HG02938 (cell line): ENCODE data around the gene TNF.

Source experiments
- ATAC-seq: cut with Tn5 transposase; IDR thresholded peaks from one replicate; pipeline ENCODE4 v1.9.1; 2021; ENCODE audit warnings: mild to moderate bottlenecking, moderate library complexity; ENCODE audit not compliant: unreplicated experiment

The TNF gene

GRCh38 chr6:31575335-31575901 is at the start of gene TNF:
TSS of gene TNF (plus strand) at chr6:31575565. CDS start at chr6:31575742, 177 bp downstream.
- no peak for ATAC-seq

- no peak for ATAC-seq
Observed at GRCh38 chr6:31525932-31526591, 49.3 kb upstream of the TNF start.

DNA sequence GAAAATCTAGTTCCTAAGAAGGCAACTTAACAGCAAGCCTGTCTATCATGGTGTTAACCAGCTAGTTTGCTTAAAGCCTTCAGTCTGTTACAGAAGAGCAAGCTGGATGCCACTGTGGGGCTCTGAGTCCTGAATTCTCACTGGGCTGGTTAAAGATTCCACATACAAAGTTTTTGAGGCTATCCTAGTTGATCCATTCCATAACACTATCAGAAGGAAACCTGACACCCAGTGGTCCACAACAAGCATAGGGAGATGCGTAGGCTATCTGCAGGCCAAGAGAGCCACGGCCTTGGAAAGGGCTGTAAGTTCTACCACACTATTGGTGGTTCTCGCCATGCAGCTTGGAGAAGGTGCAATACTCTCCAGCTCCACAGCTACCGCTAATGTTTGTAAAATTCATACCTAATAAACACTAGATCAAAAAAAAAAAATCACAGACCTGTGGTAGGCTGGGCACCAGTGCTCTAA is 47.0 kb upstream of the TNF start:
- no peak for ATAC-seq

GRCh38 chr6:31528821-31529328 is 46.5 kb upstream of the TNF start, which contains the start of gene MCCD1:
TSS of gene MCCD1 (plus strand) at chr6:31528962. CDS start at chr6:31529015, 53 bp downstream.
- no peak for ATAC-seq

GRCh38 chr6:31529329-31530150 is 45.8 kb upstream of the TNF start:
- ATAC-seq: no peak

DNA sequence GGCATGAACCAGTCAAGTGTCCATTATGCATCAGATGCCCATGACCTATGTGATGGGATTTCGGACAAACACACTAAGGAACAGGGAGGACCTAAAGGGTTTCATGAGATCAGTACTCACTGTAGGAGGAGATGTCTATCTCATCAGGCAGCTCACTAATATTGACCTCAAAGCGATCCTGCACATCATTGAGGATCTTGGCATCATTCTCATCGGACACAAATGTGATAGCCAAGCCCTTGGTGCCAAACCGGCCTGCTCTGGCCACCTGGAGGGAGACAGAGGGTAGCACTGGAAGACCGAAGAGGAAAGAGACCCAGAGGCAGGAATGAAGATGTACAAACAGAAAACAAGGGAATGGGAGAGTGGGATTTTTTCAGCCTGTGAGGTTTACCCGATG is 44.7 kb upstream of the TNF start:
- no peak for ATAC-seq

GRCh38 chr6:31531162-31531561 is 44.2 kb upstream of the TNF start:
- no peak for ATAC-seq

DNA sequence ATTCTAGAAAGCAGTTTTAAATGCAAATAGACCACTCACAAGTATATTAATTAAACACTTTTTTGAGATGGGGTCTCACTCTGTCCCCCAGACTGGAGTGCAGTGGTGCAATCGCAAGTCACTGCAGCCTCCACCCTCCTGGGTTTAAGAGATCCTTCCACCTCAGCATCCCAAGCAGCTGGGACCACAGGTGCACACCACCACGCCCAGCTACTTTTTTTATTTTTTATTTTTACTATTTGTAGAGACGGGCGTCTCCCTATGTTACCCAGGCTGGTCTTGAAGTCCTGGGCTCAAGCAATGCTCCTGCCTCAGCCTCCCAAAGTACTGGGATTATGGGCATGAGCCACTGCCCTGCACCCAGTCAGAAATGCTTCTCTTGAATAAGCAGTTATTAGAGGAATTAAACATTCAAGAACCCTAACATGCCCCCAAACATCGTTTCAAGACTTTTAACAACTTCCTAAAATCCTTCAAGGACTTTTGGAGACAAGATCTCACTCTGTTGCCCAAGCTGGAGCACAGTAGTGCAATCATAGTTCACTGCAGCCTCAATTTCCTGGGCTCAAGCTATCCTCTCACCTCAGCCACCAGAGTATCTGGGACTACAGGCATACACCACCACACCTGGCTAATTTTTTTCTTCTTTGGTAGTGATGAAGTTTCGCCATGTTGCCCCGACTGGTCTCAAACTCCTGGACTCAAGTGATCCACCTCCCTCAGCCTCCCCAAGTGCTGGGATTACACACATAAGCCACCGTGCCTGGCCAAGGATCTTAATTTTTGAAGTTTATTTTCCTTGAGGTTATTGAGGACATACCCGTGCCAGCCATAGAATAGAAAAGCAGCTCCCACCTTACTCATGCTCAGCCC is 43.4 kb upstream of the TNF start:
- no peak for ATAC-seq

DNA sequence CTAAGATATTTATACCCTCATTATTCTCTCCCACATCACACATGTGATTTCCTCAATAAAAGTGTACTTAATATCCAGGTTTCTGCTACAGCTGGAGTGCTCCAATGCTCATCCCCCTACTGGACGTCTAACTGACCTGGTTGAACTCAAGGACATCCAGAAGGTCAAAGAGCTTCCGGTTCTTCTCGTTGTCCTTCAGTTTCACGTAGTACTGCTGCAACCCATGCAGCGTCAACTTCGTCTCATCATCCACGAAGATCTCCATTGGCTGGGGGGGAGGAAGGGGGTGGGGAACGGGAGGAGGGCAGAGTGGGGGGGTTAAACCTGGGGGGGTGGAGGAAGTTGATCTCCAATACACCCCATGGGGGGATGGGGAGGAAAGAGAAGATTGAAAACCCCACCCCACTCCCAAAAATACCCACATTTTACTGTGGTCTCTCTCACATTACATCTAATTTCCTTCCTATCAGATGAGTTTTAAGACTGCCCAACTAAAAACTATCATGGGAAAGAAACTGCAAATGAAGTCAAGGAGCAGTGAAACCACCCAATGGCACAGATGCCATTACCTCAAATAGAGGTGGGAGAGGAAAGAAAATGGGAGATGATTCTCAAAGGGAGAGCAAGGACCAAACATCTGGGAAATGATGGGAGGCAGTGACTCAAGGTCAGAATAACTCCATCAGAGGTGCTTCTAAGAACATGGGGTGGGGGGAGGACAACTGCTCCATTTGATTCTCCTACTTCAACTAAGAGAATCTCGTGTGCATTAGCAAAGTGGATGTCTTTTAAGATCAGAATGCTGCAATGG is 42.5 kb upstream of the TNF start:
- no peak for ATAC-seq

GRCh38 chr6:31533455-31533841 is 41.9 kb upstream of the TNF start:
- no peak for ATAC-seq

DNA sequence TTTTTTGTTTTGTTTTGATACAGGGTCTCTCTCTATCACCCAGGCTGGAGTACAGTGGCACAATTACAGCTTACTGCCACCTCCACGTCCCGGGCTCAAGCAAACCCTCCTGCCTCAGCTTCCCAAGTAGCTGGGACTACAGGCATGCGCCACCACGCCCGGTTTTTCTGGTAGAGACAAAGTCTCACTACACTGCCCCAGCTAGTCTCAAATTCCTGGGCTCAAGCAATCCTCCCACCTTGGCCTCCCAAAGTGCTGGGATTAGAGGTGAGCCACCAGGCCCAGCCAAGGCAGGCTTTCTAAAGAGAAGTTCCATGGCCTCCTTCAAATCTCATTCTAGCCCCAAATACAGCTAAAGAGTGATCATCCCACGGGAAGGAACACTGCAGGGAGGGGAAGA is 41.4 kb upstream of the TNF start:
- no peak for ATAC-seq

GRCh38 chr6:31534521-31535040 is 40.8 kb upstream of the TNF start:
- ATAC-seq: no peak

GRCh38 chr6:31535538-31536324 is 39.6 kb upstream of the TNF start:
- ATAC-seq: no peak

GRCh38 chr6:31538805-31539400 is 36.5 kb upstream of the TNF start:
- ATAC-seq: no peak

GRCh38 chr6:31540640-31541039 is 34.7 kb upstream of the TNF start:
- ATAC-seq: no peak

- no peak for ATAC-seq
Observed at GRCh38 chr6:31541059-31541657, 34.2 kb upstream of the TNF start.

DNA sequence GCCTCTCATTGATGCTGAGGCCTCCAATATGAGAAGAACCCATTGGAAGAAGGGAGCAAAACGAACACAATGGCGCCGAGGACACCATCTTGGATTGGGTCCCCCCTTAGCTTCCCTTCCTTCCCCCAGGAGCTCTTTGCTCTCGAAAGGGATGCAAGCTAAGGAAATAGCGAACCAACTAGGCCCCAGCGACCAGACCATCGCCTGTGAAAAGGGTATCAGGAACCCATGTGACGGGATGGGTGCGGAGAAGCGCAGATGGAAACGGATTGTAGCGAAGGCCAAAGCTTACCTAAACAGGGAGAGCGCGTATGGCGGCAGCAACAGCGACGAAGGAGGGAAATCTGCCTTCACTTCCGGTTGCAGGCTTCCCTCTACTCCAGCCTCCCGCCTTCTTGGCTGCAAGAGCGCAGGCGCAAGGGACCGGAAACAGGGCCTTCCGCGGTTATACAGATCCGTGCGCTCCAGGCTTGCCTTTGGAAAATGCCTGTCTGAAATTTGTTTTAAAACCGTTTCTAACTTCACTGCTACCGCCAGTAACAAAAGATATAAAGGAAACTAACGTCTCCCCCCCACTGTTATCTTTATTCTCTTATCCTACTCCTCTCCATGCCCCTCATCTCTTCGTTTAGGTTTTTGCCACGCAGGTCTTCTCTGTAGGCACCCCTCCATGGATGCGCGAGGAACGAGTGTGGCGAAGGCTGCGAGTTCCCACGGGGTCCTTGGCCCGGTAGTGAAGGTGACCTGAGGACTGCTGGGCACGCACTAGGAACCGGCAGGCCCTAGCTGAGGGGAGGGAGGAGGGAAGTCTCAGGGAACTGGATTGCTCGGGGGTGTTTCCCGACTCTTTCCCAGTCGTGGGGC is 33.5 kb upstream of the TNF start, which contains the start of gene DDX39B:
DDX39B (minus strand) TSS at position 346 of the 864 bp plus-strand sequence. CDS start 1,471 bp downstream, outside the sequence.
- peak; percentile 61 for ATAC-seq
